Skeletal muscle satellite cell (primary cell): Measurements from ENCODE around the gene PTPN21.

ENCODE experiments used
- H3K27me3 ChIP-seq: 2 replicates; pipeline ENCODE4 v1.7.0; 2013; ENCODE audit warnings: low read length; ENCODE audit not compliant: control insufficient read depth, insufficient read depth
- H3K36me3 ChIP-seq: 2 replicates; pipeline ENCODE4 v1.7.0; 2013; ENCODE audit warnings: mild to moderate bottlenecking, control low read depth, low read length; ENCODE audit not compliant: insufficient read depth
- H3K4me1 ChIP-seq: 2 replicates; pipeline ENCODE4 v1.7.0; 2013; ENCODE audit warnings: low read length; ENCODE audit not compliant: control insufficient read depth, insufficient read depth
- H3K4me2 ChIP-seq: 2 replicates; pipeline ENCODE4 v1.7.0; 2013; ENCODE audit warnings: mild to moderate bottlenecking, low read length
- H3K4me3 ChIP-seq: 2 replicates; pipeline ENCODE4 v1.7.0; 2013; ENCODE audit warnings: low read length
- H3K9ac ChIP-seq: 2 replicates; pipeline ENCODE4 v1.7.0; 2013; ENCODE audit warnings: mild to moderate bottlenecking, low read depth, low read length, moderate library complexity
- H3K9me3 ChIP-seq: replicated peaks from 2 replicates; pipeline ENCODE4 v1.7.0; 2013; ENCODE audit warnings: mild to moderate bottlenecking, control low read depth, low read length

The PTPN21 gene

GRCh38 chr14:88576222-88576621 lies 21.4 kb upstream of the PTPN21 start:
- Histone ChIP-seq H3K27me3 (no peaks in the 10 kb centered on the region), H3K4me3 (no peak overlapping the region), H3K9me3 (no peaks in the 10 kb centered on the region), H3K9ac (no peak overlapping the region), H3K4me2 (no peak overlapping the region), H3K4me1 (no peaks in the 10 kb centered on the region), H3K36me3 (peaks cover 64% of the 10 kb centered on the region)

DNA sequence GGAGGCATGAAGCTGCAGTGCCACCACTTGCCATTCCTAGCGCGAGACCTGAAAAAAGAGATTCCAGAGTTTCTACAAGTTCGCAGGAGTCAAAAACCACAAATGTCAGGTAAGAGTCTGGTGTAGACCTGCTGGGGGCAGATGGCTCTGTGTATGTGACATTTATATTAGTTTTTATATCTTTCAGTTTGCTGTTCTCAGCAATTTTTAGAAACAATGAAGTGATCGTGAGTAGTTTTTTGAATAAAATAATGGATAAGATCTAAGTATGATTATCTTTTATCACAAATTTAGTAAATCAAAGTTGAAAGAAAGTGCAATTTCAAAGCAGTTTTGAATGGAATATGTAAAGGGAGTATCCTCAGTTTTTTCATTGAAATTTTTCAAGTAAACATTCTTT lies 17.3 kb upstream of the PTPN21 start:
- no peaks in the 10 kb centered on the region for H3K9me3 ChIP-seq
- no peak overlapping the region for H3K4me3 ChIP-seq
- no peak overlapping the region for H3K4me2 ChIP-seq
- H3K27me3 ChIP-seq: no peaks in the 10 kb centered on the region
- H3K36me3 ChIP-seq: peaks cover 76% of the 10 kb centered on the region
- H3K4me1 ChIP-seq: no peaks in the 10 kb centered on the region
- no peak overlapping the region for H3K9ac ChIP-seq

- no peaks in the 10 kb centered on the region for H3K27me3 ChIP-seq
- H3K9ac ChIP-seq: no peak overlapping the region
- H3K9me3 ChIP-seq: no peaks in the 10 kb centered on the region
- H3K4me1 ChIP-seq: peaks cover 7% of the 10 kb centered on the region
- no peak overlapping the region for H3K4me3 ChIP-seq
- no peak overlapping the region for H3K4me2 ChIP-seq
- peaks cover 42% of the 10 kb centered on the region for H3K36me3 ChIP-seq
Measured at GRCh38 chr14:88568196-88568595, 13.4 kb upstream of the PTPN21 start.

DNA sequence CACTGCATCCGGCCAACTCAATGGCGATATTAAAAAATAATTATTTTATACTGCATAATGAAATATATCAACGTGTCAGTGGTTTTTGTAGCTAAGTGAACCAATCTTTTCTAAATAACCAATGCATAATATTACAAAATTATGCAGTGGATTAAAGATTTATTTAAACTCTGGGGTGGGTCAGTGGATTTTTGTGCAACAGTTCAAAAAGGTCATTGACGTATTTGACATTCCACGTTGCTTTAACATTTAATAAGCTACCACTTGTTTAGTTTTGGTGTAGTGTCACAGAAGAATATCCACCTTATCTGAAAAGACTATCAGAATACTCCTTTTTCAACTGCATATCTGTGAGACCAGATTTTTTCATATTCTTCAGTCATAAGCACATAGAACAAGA lies 10.6 kb upstream of the PTPN21 start:
- Histone ChIP-seq H3K9ac (no peak overlapping the region), H3K4me2 (no peak overlapping the region), H3K9me3 (no peaks in the 10 kb centered on the region), H3K4me3 (no peak overlapping the region), H3K36me3 (peaks cover 27% of the 10 kb centered on the region), H3K27me3 (no peaks in the 10 kb centered on the region), H3K4me1 (peaks cover 12% of the 10 kb centered on the region)

GRCh38 chr14:88563845-88564244 lies 9.0 kb upstream of the PTPN21 start:
- Histone ChIP-seq H3K4me2 (peak overlapping the region; percentile 85), H3K4me3 (peak overlapping the region; percentile 97), H3K9ac (peak overlapping the region; percentile 93), H3K4me1 (peaks cover 15% of the 10 kb centered on the region), H3K36me3 (peaks cover 12% of the 10 kb centered on the region), H3K9me3 (no peaks in the 10 kb centered on the region), H3K27me3 (no peaks in the 10 kb centered on the region)

DNA sequence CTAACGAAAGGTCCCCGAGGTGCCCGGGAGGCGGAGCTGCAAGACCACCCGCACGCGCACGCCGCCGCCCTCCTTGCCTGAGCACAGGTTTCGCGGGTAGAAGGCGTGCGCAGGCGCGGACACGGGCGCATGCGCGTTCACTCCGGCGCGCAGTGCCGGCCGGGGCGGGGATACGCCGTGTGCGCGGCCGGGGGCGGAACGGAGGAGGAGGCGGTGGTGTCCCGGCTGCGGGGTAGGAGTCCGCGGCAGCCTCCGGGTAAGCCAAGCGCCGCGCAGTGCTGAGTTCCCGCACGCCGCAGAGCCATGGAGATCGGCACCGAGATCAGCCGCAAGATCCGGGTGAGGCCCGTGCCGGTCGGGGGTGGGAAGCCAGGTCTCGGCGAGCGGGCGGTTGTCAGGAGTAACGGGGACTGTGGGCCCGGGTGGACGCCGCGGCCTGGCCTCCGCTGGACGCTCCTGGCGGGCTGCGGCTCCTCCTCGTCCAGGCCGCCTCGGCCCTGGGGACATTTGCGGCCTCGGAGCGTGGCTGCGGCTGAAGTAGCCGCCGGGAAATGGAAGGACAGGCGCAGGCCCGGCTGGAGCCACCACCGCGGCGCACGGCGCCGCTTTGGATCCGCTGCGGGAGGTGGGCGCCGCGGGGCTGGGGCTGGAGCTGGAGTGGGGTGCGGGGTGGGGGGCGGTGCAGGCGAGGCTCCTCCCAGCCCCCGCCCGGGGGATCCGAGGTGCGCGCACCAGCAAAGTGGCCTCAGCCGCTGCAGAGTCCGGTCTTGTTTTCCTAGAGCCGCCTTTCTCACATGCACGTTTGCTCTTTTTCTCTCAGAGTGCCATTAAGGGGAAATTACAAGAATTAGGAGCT lies 8.3 kb upstream of the PTPN21 start, which contains the start of gene ZC3H14:
Gene ZC3H14 (plus strand): TSS at position 207 of the 856 bp plus-strand sequence. CDS start 97 bp downstream, at position 304.
- H3K4me2 ChIP-seq: peak within 1 kb of the TSS; percentile 85
- no peaks in the 10 kb centered on the region for H3K9me3 ChIP-seq
- peak within 1 kb of the TSS; percentile 93 for H3K9ac ChIP-seq
- peak within 1 kb of the TSS; percentile 97 for H3K4me3 ChIP-seq
- no peaks in the 10 kb centered on the region for H3K27me3 ChIP-seq
- peaks cover 15% of the 10 kb centered on the region for H3K4me1 ChIP-seq
- H3K36me3 ChIP-seq: peaks cover 5% of the 10 kb centered on the region

DNA sequence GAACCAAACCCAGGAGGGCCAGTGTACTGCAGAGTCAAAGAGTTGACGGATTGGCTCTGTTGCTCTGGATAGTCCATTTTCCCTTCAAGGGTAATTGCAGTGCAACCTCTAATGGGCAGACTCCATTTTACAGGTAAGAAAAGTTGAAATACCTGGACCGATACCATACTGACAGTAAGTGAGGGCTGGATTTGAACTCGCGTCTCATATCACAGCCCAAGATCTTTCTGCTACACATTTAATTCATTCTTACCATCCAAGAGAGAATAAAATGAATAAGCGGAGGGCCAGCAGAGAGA lies 7.7 kb upstream of the PTPN21 start:
- peak overlapping the region; percentile 97 for H3K4me3 ChIP-seq
- peak overlapping the region; percentile 93 for H3K9ac ChIP-seq
- H3K36me3 ChIP-seq: no peaks in the 10 kb centered on the region

GRCh38 chr14:88559852-88560251 lies 5.0 kb upstream of the PTPN21 start:
- no peaks in the 10 kb centered on the region for H3K27me3 ChIP-seq
- H3K9ac ChIP-seq: no peak overlapping the region
- no peaks in the 10 kb centered on the region for H3K36me3 ChIP-seq
- H3K4me3 ChIP-seq: no peak overlapping the region
- no peaks in the 10 kb centered on the region for H3K9me3 ChIP-seq
- peaks cover 38% of the 10 kb centered on the region for H3K4me1 ChIP-seq
- no peak overlapping the region for H3K4me2 ChIP-seq

More for the DNA sequence above, 7.7 kb upstream of the PTPN21 start:
- H3K27me3 ChIP-seq: no peaks in the 10 kb centered on the region
- no peaks in the 10 kb centered on the region for H3K9me3 ChIP-seq
- peak overlapping the region; percentile 85 for H3K4me2 ChIP-seq
- peaks cover 16% of the 10 kb centered on the region for H3K4me1 ChIP-seq

- no peak overlapping the region for H3K9ac ChIP-seq
Measured at GRCh38 chr14:88556581-88556980, 1.8 kb upstream of the PTPN21 start.

DNA sequence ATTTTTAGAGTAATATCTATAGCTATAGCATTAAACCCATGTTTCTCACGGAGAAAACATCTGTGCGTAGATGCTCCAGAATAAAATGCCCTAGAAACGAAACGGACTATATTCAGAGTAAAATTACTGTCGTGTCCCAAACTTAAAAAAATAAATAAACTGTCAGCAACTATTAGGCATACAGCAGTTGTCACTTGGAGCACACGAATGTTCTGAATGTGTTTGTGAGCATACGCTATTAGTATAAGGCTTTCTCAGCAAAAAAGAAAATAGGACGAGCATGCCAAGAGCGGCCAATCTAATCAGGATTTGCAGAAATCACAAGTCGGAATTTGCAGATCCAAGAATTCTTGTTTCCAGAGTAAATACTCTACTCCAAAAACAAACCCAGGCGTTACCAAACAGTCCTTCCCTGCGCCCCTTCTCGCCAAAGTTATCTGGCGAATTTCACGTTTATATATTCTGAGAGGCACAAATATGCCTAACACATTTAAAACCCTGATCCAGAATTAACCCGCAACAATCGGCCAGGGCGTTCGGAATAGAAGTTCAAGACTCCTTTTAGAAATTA lies 836 bp downstream of the PTPN21 start:
- Histone ChIP-seq H3K4me3 (peak overlapping the region; percentile 73), H3K4me2 (peak overlapping the region; percentile 99), H3K9ac (peak overlapping the region; percentile 83), H3K9me3 (no peaks in the 10 kb centered on the region), H3K27me3 (no peaks in the 10 kb centered on the region), H3K4me1 (peaks cover 45% of the 10 kb centered on the region), H3K36me3 (peaks cover 2% of the 10 kb centered on the region)

More at GRCh38 chr14:88556581-88556980, 1.8 kb upstream of the PTPN21 start:
- no peaks in the 10 kb centered on the region for H3K36me3 ChIP-seq
- no peak overlapping the region for H3K4me3 ChIP-seq
- no peak overlapping the region for H3K4me2 ChIP-seq
- no peaks in the 10 kb centered on the region for H3K27me3 ChIP-seq
- H3K4me1 ChIP-seq: peaks cover 41% of the 10 kb centered on the region
- H3K9me3 ChIP-seq: no peaks in the 10 kb centered on the region

DNA sequence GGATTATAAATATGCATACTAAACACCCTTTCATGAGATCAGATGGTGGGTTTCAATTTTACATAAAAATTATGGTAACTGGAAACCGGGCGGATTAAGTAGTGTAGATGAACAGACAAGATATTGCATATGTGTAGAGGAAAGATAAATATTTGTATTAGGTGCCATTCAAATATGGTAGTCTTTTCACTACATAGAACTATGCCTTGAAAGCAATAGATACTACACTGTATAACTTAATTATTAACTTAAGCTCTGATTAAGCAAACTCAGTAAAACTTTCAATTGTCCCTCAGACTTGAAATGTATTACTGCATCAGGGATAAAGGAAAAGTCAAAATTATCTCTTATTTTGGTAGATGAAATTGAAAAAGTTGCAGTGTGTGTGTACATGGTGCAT lies 1.9 kb downstream of the PTPN21 start:
- Histone ChIP-seq H3K9me3 (no peaks in the 10 kb centered on the region), H3K4me3 (peak overlapping the region; percentile 73), H3K36me3 (peaks cover 12% of the 10 kb centered on the region), H3K27me3 (no peaks in the 10 kb centered on the region), H3K4me2 (peak overlapping the region; percentile 99), H3K4me1 (peaks cover 45% of the 10 kb centered on the region), H3K9ac (peak overlapping the region; percentile 83)
